COR-L47 (cell line): ENCODE data around the gene FGF6.

Experiments used
- DNase-seq: peaks from one replicate; lab custom pipeline; 2025; lab: John Stamatoyannopoulos, UW

Gene FGF6

GRCh38 chr12:4447151-4447550, 1.5 kb upstream of the FGF6 start:
- DNase-seq = no peak

- no peak for DNase-seq
Measured at GRCh38 chr12:4446335-4446734, 720 bp upstream of the FGF6 start.

GRCh38 chr12:4444031-4444430, 1.6 kb downstream of the FGF6 start:
- no peak for DNase-seq

GRCh38 chr12:4443616-4444015, 2.0 kb downstream of the FGF6 start:
- no peak for DNase-seq

GRCh38 chr12:4441355-4442335, 4.0 kb downstream of the FGF6 start:
- DNase-seq = peak; percentile 53

- no peak for DNase-seq
Measured at GRCh38 chr12:4440187-4440941, 5.3 kb downstream of the FGF6 start.

GRCh38 chr12:4439736-4440135, 5.9 kb downstream of the FGF6 start:
- no peak for DNase-seq

- DNase-seq = no peak
Measured at GRCh38 chr12:4438834-4439596, 6.6 kb downstream of the FGF6 start.

GRCh38 chr12:4435537-4435936, 10.1 kb downstream of the FGF6 start:
- DNase-seq = no peak

- DNase-seq = no peak
Measured at GRCh38 chr12:4434706-4435425, 10.7 kb downstream of the FGF6 start.

- DNase-seq = no peak
Measured at GRCh38 chr12:4434301-4434700, 11.3 kb downstream of the FGF6 start.

- DNase-seq = no peak
Measured at GRCh38 chr12:4433745-4434058, 11.9 kb downstream of the FGF6 start.

- DNase-seq = no peak
Measured at GRCh38 chr12:4432878-4433744, 12.5 kb downstream of the FGF6 start.

- no peak for DNase-seq
Measured at GRCh38 chr12:4431866-4432265, 13.7 kb downstream of the FGF6 start.

- DNase-seq = no peak
Measured at GRCh38 chr12:4431436-4431835, 14.2 kb downstream of the FGF6 start.

GRCh38 chr12:4424422-4424821, 21.2 kb downstream of the FGF6 start:
- no peak for DNase-seq

GRCh38 chr12:4423528-4424195, 22.0 kb downstream of the FGF6 start:
- DNase-seq = no peak

GRCh38 chr12:4422985-4423384, 22.6 kb downstream of the FGF6 start:
- DNase-seq = no peak

- DNase-seq = peak; percentile 23
Measured at GRCh38 chr12:4421590-4422031, 24.0 kb downstream of the FGF6 start.

- no peak for DNase-seq
Measured at GRCh38 chr12:4420138-4420670, 25.4 kb downstream of the FGF6 start.
